ENCODE results near the gene ADAMTS17. TPM values are rescaled to one million over a fixed set of nuclear protein-coding genes. Genes with fewer than 3 reads are reported as not detected.

The ADAMTS17 gene
- total RNA-seq, 1 experiment from 2014 or later, result 3.2 TPM

- Histone ChIP-seq H3K9me2 (ENCODE audit: insufficient read depth) (no peaks in the 10 kb centered on the region; the same call in 1 of the 2 replicates), H3K27ac (no peak overlapping the region), H4K20me1 (ENCODE audit: insufficient read depth) (no peaks in the 10 kb centered on the region), H3K79me2 (ENCODE audit: low read depth) (no peaks in the 10 kb centered on the region), H3K27me3 (ENCODE audit: insufficient read depth, low read depth) (no peaks in the 10 kb centered on the region), H3K4me1 (replicated peaks; ENCODE audit: insufficient read depth) (peaks cover 34% of the 10 kb centered on the region), H3K4me2 (no peak overlapping the region), H3K36me3 (ENCODE audit: low read depth) (no peaks in the 10 kb centered on the region), H2AFZ (no peak overlapping the region), H3K9me3 (ENCODE audit: insufficient read depth, low read depth) (no peaks in the 10 kb centered on the region), H3F3A (ENCODE audit: insufficient read depth, low read depth) (peaks cover 29% of the 10 kb centered on the region), H3K4me3 (no peak overlapping the region)
- no peak for DNase-seq
- ChIA-PET POLR2A (ENCODE audit: unreplicated experiment) (interaction anchor here (0.6 kb wide), 1 partner anchor 20 kb away, joined by 3 read pairs; no protein-coding TSS in a partner anchor), CTCF (no interaction called here)
- TF ChIP-seq CTCF (conservative IDR thresholded peaks at IDR 0.05), result no peak
- intact Hi-C loops (cut with micrococcal nuclease; ENCODE audit: unreplicated experiment), result no loop called here
- no TSS peak for BruUV-seq (replicated peaks)
These were observed 301.8 kb downstream of the ADAMTS17 start for GRCh38 chr15:100039994-100040393.

GRCh38 chr15:100038736-100039135 lies 303.0 kb downstream of the ADAMTS17 start:
- Histone ChIP-seq H2AFZ (no peak overlapping the region), H3K4me3 (no peak overlapping the region), H3F3A (ENCODE audit: insufficient read depth, low read depth) (peaks cover 18% of the 10 kb centered on the region), H3K79me2 (ENCODE audit: low read depth) (no peaks in the 10 kb centered on the region), H3K9me2 (ENCODE audit: insufficient read depth) (no peaks in the 10 kb centered on the region; the same call in 1 of the 2 replicates), H3K9me3 (ENCODE audit: insufficient read depth, low read depth) (no peaks in the 10 kb centered on the region), H3K4me2 (no peak overlapping the region), H4K20me1 (ENCODE audit: insufficient read depth) (no peaks in the 10 kb centered on the region), H3K4me1 (replicated peaks; ENCODE audit: insufficient read depth) (peaks cover 22% of the 10 kb centered on the region), H3K27me3 (ENCODE audit: insufficient read depth, low read depth) (no peaks in the 10 kb centered on the region), H3K27ac (no peak overlapping the region), H3K36me3 (ENCODE audit: low read depth) (no peaks in the 10 kb centered on the region)
- no peak for DNase-seq
- BruUV-seq (replicated peaks), result no TSS peak
- no peak for TF ChIP-seq CTCF (conservative IDR thresholded peaks at IDR 0.05)
- TF ChIP-seq EZH2 (IDR thresholded peaks at IDR 0.05; ENCODE audit: low read depth), result no peak
- intact Hi-C loops (cut with micrococcal nuclease; ENCODE audit: unreplicated experiment), result no loop called here
- CTCF ChIA-PET, result no interaction called here
- POLR2A ChIA-PET (ENCODE audit: unreplicated experiment), result no interaction called here

GRCh38 chr15:100037901-100038300 lies 303.9 kb downstream of the ADAMTS17 start:
- no peaks in the 10 kb centered on the region for H3K9me3 ChIP-seq (ENCODE audit: insufficient read depth, low read depth)
- H3K4me2 ChIP-seq, result no peak overlapping the region
- H3K4me1 ChIP-seq (replicated peaks; ENCODE audit: insufficient read depth), result peaks cover 23% of the 10 kb centered on the region
- intact Hi-C loops (cut with micrococcal nuclease; ENCODE audit: unreplicated experiment), result no loop called here
- H4K20me1 ChIP-seq (ENCODE audit: insufficient read depth), result no peaks in the 10 kb centered on the region
- H3K36me3 ChIP-seq (ENCODE audit: low read depth), result no peaks in the 10 kb centered on the region
- no peaks in the 10 kb centered on the region for H3K79me2 ChIP-seq (ENCODE audit: low read depth)
- no peak overlapping the region for H3K27ac ChIP-seq
- ChIA-PET CTCF (no interaction called here), POLR2A (ENCODE audit: unreplicated experiment) (no interaction called here)
- TF ChIP-seq EZH2 (IDR thresholded peaks at IDR 0.05; ENCODE audit: low read depth), result no peak
- no peak for TF ChIP-seq CTCF (conservative IDR thresholded peaks at IDR 0.05)
- H3K9me2 ChIP-seq (ENCODE audit: insufficient read depth), result no peaks in the 10 kb centered on the region; the same call in 1 of the 2 replicates
- H3K27me3 ChIP-seq (ENCODE audit: insufficient read depth, low read depth), result no peaks in the 10 kb centered on the region
- H2AFZ ChIP-seq, result no peak overlapping the region
- BruUV-seq (replicated peaks), result no TSS peak
- DNase-seq, result no peak
- H3F3A ChIP-seq (ENCODE audit: insufficient read depth, low read depth), result peaks cover 18% of the 10 kb centered on the region
- no peak overlapping the region for H3K4me3 ChIP-seq
